ENCODE results near the gene GKN2.
"Not testable (repeated sequence)": the region's sequence is repeated elsewhere in the genome, so short reads cannot be mapped to it uniquely, and the experiment has no call there.

Gene GKN2

DNA sequence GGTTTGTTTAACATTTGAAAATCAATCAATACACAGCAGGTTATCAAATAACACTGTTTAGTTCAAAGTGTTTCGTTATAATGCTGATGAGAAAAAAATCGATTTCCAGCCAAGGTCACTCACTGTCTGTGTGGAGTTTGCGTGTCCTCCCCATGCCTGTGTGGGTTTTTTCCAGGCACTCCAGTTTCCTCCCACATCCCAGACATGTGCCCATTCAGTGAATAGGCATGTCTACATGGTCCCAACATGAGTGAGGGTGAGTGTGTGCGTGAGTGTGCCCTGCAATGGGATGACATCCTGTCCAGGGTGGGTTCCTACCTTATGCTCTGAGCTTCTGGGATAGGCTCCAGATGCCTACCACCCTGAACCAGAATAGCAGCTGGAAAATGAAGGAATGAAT, 8.7 kb upstream of the GKN2 start:
- no peak for DNase-seq (ENCODE audit: low read depth in 2 of 2)

DNA sequence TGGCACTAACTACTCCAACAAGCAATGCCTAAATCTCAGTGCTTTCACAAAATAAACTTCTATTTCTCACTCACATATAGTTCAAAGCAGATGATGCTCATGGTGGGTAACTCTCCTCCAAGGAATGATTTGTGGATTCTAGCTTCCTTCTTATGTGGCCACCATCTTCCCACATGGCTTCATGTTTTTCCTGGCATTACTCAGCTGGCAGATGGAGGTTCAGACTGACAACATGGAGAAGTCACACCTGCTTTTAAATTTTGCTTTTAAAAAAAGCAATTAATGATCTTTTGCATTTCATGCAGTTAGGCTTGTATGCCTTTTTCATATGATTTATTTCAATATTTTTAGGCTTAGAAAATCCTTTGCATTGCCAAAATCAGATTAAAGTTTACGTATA, 6.3 kb upstream of the GKN2 start:
- no peak for DNase-seq (ENCODE audit: low read depth in 2 of 2)

DNA sequence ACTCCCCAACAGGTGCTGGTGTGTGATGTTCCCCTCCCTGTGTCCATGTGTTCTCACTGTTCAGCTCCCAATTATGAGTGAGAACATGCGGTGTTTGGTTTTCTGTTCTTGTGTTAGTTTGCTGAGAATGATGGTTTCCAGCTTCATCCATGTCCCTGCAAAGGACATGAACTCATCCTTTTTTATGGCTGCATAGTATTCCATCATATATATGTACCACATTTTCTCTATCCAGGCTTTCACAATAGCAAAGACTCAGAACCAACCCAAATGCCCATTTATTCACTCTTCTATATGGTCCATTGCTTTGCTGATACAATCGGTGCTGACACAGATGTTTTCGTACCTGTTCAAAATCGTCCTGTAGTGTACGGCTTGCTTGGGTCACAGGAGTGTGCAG, 2.7 kb upstream of the GKN2 start:
- DNase-seq (ENCODE audit: low read depth in 2 of 2) = not testable (repeated sequence)

DNA sequence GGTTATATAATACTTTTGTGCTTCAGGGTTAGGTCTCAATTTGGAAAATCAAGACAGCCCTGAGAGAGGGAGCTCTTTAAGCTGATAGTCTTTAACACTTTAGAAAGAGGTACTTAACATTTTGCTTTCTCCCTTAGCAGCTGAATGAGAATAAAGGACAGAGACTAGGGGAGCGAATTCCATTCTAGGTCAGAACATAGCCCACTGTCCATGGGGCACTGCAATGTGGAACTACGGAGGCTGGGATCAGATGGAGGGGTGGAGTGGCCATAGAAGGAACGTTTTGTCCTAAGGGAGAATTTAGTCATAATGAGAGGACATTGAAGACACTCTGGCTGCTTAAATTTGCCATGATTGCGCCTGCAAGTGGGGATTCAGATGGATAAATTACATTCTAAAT, 794 bp downstream of the GKN2 start:
- DNase-seq (ENCODE audit: low read depth in 2 of 2) = no peak

DNA sequence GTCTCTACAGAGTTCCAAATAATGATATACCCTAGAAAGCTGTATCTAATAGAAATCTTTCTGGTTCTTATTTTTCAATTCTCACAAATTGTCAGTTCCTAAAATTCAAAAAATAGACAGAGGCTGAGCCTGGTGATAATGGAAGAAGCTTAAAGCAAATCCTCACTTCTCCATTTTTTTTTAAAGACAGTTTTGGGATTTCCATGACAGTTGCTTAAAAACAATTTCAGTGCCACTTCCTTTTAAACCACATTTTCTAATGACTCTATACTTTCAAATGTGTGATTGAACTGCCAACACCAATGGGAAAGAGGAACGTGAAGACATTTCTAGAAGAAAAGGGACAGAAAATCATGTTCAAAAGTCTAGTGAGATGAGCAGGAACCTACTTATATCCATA, 4.0 kb downstream of the GKN2 start:
- DNase-seq (ENCODE audit: low read depth in 2 of 2) = no peak

DNA sequence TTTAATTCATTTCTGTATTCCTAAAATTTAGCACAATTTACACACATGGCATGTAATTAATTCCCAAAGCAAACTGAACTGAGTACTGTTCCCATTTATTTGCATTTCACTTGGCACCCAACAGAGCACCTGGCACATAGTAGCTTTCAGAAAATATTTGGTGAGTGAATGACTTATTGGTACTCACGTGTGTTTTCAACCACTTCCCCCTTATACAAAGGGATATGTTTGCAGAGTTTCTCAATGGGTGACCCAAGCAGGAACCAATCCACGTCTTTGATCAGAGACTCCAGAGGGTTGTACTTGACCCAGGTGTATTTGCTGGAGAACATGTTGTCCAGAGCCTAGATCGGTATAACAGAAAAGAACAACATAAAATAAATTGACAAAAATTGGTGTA, 6.6 kb downstream of the GKN2 start:
- DNase-seq (ENCODE audit: low read depth in 2 of 2) = no peak

DNA sequence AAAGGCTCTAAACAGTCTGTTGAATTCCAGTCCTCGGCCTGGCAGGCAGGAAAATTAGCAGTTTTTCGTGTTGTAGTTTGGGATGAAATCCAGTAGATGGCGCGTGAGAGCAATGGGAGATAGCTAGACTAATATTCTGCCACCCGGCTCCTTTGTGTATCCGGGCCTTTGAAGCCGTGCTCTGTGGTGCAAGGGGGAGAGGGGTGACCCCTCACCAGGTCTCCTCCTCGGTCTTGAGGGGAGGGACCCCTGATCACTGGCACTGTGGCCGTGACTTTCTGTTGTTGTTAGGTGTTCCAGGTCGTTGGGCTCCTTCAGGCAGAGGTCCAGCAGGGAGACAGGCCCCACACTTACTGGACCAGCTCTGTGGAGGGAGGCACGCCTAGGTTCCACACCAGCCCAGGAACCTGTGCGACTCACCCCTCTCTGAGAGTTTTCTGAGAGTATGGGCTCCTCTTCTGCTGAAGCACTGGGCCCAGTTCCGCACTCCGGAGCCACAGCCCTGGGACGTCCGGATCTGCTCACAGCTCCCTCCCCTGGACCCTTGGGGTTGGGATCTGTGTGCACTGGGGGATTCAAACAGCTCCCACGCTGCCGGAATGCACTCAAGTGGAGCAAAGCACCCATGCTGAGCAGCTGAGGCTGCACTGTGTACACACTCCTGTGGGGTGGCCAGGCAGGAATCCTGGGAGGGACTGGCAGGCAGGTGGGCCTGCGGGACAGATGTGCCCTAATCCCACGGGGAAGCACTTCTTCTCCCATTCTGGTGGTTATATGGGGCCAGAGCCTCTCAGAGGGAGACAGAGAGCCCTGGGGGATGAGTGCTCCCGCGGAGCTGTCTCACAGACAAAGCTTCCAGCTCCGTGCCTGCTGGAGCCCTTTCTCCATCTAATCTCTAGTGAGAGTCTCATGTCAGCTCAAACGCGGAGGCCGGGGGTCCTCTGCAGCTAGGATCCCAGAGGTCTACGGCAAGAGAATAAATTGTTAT, 8.8 kb downstream of the GKN2 start:
- DNase-seq (ENCODE audit: low read depth in 2 of 2) = peak; percentile 23 to 33

DNA sequence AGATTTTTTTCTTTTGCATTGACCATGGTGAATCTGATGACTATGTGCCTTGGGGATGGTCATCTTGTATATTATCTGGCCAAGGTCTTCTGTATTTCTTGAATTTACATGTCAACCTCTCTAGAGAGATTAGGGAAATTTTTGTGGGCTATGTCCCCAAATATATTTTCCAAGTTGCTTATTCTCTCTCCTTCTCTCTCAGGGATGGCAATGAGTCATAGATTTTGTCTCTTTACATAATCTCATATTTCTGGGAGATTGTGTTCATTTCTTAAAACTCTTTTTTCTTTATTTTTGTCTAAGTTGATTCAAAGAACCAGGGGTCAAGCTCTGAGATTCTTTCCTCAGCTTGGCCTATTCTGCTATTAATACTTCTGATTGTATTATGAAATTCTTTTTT, 9.9 kb downstream of the GKN2 start:
- no peak for DNase-seq (ENCODE audit: low read depth in 2 of 2)

DNA sequence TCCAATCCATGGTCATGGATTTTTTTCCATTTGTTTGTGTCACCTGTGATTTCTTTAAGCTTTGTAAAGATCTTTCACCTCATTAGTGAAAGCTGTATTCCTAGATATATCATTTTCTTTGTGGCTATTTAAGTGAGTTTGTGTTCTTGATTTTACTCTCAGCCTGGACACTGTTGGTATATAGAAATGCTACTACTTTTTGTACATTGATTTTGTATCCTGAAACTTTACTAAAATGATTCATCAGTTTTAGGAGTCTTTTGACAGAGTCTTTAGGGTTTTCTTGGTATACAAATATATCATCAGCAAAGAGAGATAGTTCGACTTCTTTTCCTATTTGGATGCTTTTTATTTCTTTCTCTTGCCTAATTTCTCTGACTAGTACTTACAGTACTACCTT, 12.3 kb downstream of the GKN2 start:
- DNase-seq (ENCODE audit: low read depth in 2 of 2) = no peak

DNA sequence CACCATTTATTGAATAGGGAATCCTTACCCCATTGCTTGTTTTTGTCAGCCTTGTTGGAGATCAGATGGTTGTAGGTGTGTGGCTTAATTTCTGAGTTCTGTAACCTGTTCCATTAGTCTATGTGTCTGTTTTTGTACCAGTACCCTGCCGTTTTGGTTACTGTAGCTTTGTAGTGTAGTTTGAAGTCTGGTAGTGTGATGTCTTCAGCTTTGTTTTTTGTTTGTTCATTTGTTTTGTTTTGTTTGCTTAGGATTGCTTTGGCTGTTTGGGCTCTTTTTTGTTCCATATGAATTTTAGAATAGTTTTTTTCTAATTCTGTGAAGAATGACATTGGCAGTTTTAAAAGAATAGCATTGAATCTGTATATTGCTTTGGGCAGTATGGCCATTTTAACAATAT, 12.7 kb downstream of the GKN2 start:
- DNase-seq (ENCODE audit: low read depth in 2 of 2) = no peak

DNA sequence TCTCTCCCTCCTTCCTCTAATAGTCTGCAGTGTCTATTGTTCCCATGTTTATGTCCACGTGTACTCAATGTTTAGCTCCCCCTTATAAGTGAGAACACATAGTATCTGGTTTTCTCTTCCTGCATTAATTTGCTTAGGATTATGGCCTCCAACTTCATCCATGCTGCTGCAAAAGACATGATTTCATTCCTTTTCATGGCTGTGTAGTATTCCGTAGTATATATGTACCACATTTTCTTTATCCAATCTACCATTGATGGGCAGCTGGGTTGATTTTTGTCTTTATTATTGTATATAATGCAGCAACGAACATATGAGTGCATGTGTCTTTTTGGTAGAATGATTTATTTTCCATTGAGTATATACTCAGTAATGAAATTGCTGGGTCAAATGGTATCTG, 13.8 kb downstream of the GKN2 start:
- no peak for DNase-seq (ENCODE audit: low read depth in 2 of 2)

DNA sequence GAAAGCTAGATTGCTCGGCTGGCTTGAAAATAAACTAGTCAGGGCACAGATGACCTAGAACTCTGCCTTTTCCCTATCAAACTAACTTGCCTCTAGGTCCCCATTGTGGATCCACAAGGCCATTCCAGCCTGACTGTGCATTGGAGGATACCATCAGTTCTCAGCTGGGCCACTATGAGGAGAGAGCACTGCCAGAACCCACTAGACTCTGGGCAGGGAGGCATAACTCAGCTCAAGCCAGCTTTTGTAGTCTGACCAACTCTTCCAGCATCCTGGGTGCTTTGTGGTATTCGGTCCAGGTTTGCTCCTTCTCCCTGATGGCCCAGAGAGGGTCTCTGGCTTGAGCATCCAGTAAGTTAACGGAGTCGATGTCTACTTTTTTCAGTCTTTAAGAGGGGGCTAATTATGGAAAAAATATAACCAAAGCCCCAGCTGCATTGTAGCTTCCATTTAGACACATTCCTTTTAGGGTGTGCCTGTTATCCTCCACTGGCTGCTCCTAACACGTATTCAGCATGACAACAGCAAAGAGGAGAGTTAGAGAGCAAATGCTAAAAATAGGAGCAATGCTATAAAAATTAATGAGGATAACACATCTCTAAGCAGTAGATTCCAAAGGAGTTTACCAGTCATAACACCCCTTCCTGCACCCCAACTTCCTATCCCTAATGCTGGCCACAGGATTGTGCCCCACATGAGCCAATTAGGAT, 15.2 kb downstream of the GKN2 start:
- no peak for DNase-seq (ENCODE audit: low read depth in 2 of 2)

DNA sequence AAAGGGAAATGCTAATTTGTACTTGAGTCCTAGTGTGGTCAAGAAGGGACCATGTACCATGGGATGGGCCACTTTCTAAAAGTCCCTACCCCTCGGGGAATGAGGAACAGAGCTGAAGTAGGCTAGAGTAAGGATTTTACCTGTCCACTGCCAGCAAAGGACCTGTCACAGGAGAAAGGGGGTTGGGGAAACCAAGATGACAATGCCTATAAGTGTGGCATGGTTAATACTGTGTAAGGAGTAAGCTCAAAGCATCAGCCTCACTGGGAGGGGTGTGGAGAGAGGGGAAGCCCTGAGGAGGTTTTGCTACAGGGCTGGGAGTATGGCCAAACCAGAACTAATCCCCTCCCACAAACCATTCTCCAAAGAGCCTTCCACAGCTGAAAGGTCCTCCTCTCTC, 15.8 kb downstream of the GKN2 start:
- no peak for DNase-seq (ENCODE audit: low read depth in 2 of 2)

DNA sequence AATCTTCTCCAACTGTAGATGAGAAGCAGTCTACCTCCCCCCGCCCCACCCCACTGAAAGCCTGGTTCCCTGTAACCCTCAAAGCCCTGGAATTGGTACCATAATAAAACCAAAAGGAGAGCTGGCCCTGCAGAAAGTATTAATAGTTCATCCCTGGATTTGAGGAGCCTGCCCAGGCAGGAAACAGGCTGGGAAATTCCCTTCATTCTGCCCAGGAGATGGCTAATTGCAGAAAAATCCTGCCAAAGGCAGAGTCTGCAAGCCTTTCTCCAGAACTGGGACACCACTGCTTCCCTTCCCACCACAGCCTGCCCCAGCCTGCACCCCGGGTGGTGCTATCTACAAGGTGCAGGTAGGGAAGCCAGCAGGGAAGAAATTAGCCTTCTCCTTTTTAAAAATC, 16.3 kb downstream of the GKN2 start:
- DNase-seq (ENCODE audit: low read depth in 2 of 2) = peak in 1 of 2 experiments; percentile 9

DNA sequence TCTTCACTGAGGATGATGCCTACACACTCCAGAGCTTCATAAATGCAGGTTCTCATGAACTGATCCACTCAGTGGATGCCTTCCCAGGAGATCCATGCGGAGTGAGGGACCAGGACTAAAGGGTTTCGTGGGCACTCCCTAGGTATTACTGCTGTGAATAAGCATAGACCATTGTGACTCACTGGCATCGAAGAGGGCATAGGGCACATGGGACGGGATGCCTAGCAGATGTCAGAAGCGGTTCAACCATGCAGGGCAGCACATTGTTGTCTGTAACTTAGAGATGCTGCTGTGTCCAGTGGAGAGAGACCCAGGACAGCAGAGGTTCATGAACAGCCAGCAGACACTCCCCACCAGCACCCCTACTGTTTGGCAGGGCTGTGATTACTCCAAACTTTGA, 17.2 kb downstream of the GKN2 start:
- no peak for DNase-seq (ENCODE audit: low read depth in 2 of 2)

DNA sequence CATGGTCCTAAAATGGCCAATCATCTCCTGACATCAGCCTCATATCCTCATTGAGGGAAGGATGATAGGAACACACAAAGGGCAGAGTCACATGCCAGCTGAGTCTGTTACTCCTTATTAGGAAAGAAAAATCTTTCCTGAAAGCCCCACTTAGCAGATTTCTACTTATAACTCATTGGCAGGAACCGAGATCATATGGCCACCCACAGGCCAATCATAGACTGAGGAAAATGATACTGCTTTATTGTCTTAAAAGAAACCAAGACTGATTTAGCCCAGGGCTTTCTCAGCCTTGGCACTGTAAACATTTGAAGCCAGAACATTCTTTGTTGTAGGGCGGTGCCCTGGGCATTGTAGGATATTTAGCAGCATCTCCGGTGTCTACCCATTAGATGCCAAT, 18.7 kb downstream of the GKN2 start:
- DNase-seq (ENCODE audit: low read depth in 2 of 2) = no peak

DNA sequence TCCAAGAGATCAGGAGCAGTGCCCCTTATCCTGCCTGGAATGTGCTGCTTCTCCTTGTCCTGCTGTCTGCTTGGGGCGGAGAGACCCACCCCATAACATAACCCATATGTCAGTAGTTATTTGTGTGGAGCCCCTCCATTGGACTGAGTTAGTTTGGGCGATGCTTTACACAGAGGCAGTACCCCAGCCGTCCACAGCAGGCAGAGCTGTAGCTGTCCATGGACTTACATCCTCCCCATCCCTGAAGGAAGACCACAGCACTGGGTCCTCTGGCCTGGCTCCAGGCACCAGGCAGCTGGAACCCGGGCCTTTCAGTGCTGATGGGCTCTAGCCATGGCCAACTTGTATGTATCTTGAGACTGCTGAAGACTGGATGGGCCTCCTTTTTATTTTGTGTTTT, 20.3 kb downstream of the GKN2 start:
- DNase-seq (ENCODE audit: low read depth in 2 of 2) = no peak

DNA sequence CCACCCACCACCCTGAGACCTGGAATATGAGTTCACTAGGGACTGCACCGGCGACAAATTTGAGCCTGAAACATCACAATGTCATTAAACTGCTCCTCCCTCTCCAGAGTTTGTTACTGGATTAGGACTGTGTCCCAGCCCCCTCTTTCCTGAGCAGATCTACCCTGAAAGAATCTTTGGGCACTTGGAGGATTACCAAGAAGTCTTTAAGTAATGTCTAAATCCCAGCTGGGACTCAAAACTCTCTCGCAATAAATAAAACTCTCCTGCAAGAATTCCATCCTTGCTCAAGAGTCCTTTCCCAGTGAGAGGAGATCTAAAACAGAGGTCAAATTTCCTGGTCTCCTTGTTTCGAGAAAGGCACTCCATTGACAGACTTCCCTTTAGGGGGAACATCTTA, 20.9 kb downstream of the GKN2 start:
- DNase-seq (ENCODE audit: low read depth in 2 of 2) = peak in 1 of 2 experiments; percentile 33

DNA sequence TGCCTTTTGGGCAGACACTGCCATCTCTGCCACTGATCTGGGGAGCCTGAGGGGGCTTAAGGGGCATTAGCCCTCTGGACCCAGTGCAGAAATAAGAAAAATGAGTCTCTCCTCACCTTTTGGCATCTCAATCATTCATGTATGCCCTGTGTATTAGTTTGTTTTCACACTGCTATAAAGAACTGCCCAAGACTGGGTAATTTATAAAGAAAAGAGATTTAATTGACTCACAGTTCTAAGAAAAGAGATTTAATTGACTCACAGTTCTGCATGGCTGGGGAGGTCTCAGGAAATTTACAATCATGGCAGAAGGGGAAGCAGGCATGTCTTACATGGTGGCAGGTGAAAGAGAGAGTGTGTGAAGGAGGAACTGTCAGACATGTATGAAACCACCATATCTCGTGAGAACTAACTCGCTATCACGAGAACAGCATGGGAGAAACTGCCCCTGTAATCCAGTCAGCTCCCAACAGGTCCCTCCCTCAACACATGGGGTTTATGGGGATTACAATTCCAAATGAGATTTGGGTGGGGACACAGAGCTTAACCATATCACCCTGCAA, 21.5 kb downstream of the GKN2 start:
- no peak for DNase-seq (ENCODE audit: low read depth in 2 of 2)

DNA sequence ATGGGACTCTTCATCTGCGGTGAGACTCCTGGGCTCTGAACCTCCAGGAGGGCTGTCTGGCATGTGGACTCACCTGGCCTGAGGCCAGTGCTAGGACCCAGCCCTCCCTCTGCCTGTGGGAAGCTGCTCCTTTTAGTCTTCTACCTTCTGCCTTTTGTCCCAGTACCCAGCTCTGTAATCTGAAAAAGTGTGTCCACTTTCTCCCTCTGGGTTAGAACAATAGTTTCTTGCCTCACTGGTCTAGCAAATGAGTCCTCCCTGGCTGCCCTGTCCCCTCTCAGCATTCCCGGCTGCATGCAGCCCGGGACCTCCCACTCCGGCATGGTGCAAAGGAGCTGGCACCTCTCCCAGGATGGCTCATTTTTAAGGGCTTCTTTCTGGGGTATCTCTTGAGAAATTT, 25.9 kb downstream of the GKN2 start:
- DNase-seq (ENCODE audit: low read depth in 2 of 2) = no peak

DNA sequence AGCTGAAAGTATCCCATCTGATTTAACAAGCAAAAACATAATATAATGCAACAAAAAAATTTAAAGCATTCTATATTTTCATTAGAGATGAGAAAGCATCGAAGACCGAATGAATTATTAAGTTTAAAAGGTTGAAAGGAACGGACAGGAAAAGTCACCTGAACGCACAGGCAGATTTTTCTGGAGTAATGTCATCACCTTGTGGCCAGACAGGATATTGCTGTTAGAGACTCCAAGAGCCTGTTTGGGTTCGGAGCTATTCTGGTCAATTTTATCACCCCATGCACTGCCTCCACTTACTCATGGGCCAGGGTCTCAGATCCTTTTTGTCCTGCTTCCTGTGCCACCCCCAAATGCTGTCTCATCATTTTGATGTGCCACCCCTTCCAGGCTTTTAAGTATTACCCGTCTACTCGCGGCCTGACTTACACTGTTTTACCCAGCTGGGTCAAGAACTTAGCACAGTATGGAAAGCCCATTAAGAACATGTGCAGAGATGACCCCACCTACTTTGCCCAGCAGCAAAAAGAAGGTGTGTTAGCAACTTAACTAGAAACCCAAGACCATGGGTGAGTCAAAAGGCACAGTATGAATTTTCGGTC, 27.3 kb downstream of the GKN2 start:
- no peak for DNase-seq (ENCODE audit: low read depth in 2 of 2)

DNA sequence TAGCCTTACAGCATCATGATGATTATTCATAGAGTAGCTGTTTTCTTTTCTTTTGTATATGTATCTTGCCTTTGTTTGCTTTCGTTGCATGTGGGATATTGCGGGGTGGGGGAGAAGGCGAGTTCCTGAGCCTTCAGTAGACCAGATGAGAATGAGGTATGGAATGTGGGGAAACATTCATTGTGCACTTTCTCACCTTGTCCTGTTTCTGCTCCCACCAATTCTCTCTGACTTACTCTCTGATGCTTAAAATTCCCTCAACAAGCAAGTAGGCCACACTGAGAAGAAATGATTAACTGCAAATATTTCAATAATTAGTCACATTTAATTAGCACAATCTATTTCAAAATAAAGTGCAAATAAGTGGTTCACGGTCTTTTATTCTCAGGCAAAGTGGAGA, 31.0 kb downstream of the GKN2 start:
- no peak for DNase-seq (ENCODE audit: low read depth in 2 of 2)

Data from fibroblast of skin of left biceps (primary cell).